Measurements from ENCODE around the gene OSBP.

GRCh38 chr11:59625703-59626102 is 10.1 kb upstream of the OSBP start:
- TF ChIP-seq, protein P1, sequence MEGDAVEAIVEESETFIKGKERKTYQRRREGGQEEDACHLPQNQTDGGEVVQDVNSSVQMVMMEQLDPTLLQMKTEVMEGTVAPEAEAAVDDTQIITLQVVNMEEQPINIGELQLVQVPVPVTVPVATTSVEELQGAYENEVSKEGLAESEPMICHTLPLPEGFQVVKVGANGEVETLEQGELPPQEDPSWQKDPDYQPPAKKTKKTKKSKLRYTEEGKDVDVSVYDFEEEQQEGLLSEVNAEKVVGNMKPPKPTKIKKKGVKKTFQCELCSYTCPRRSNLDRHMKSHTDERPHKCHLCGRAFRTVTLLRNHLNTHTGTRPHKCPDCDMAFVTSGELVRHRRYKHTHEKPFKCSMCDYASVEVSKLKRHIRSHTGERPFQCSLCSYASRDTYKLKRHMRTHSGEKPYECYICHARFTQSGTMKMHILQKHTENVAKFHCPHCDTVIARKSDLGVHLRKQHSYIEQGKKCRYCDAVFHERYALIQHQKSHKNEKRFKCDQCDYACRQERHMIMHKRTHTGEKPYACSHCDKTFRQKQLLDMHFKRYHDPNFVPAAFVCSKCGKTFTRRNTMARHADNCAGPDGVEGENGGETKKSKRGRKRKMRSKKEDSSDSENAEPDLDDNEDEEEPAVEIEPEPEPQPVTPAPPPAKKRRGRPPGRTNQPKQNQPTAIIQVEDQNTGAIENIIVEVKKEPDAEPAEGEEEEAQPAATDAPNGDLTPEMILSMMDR (conservative IDR thresholded peaks at IDR 0.05 in 1 of 2, IDR thresholded peaks at IDR 0.05 in 1 of 2; ENCODE audit: extremely low read depth in 1 of 2, insufficient read depth in 1 of 2, low read depth in 1 of 2, low read length in 2 of 2), result no peak
- no peak for TF ChIP-seq EZH2 (IDR thresholded peaks at IDR 0.05; ENCODE audit: borderline replicate concordance, low read length)

All from mammary epithelial cell (primary cell).